H9 (cell line): Measurements from ENCODE around the gene CCDC7. TPM values are rescaled to one million over a fixed set of nuclear protein-coding genes. Genes with fewer than 3 reads are reported as not detected.
"Not testable (repeated sequence)": the region's sequence is repeated elsewhere in the genome, so short reads cannot be mapped to it uniquely, and the experiment has no call there.

ENCODE experiments used
- DNase-seq: peaks from one replicate; pipeline ENCODE4 v3.0.0-alpha.2; 2017
- H2AFZ ChIP-seq: one replicate; pipeline ENCODE4 v1.6.1; 2013; ENCODE audit warnings: mild to moderate bottlenecking, low read length, control low read depth, moderate library complexity
- H2AK5ac ChIP-seq: 2 replicates; pipeline ENCODE4 v1.6.1; 2013; ENCODE audit warnings: low read length, control low read depth, mixed read lengths; ENCODE audit not compliant: insufficient read length
- H2BK120ac ChIP-seq: one replicate; pipeline ENCODE4 v1.6.1; 2013; ENCODE audit warnings: low read depth, mild to moderate bottlenecking, low read length, control low read depth, inconsistent platforms; ENCODE audit not compliant: poor library complexity, severe bottlenecking
- H2BK12ac ChIP-seq: 2 replicates; pipeline ENCODE4 v1.6.1; 2013; ENCODE audit warnings: low read length, control low read depth, mixed read lengths, low read depth; ENCODE audit not compliant: insufficient read length
- H2BK15ac ChIP-seq: 2 replicates; pipeline ENCODE4 v1.6.1; 2013; ENCODE audit warnings: low read depth, low read length, control low read depth
- H2BK20ac ChIP-seq: one replicate; pipeline ENCODE4 v1.6.1; 2013; ENCODE audit warnings: low read depth, mild to moderate bottlenecking, low read length, control low read depth, inconsistent platforms; ENCODE audit not compliant: poor library complexity, severe bottlenecking
- H2BK5ac ChIP-seq: 2 replicates; pipeline ENCODE4 v1.6.1; 2013; ENCODE audit warnings: low read length, control low read depth, mixed read lengths; ENCODE audit not compliant: insufficient read length
- H3K14ac ChIP-seq: 2 replicates; pipeline ENCODE4 v1.6.1; 2013; ENCODE audit warnings: low read length, control low read depth; ENCODE audit not compliant: insufficient read depth
- H3K18ac ChIP-seq: 2 replicates; pipeline ENCODE4 v1.6.1; 2013; ENCODE audit warnings: low read depth, mild to moderate bottlenecking, mixed read lengths, low read length, control low read depth; ENCODE audit not compliant: insufficient read length
- H3K23ac ChIP-seq: 2 replicates; pipeline ENCODE4 v1.6.1; 2013; ENCODE audit warnings: low read length, control low read depth, mixed read lengths, low read depth; ENCODE audit not compliant: insufficient read length
- H3K23me2 ChIP-seq: 2 replicates; pipeline ENCODE4 v1.6.1; 2013; ENCODE audit warnings: low read depth, mild to moderate bottlenecking, mixed read lengths, low read length, control low read depth; ENCODE audit not compliant: insufficient read length, poor library complexity, severe bottlenecking
- H3K27ac ChIP-seq: 2 replicates; pipeline ENCODE4 v1.5.1; 2013; ENCODE audit warnings: low read length, control low read depth, mixed read lengths, low read depth; ENCODE audit not compliant: insufficient read length
- H3K27me3 ChIP-seq: 2 replicates; pipeline ENCODE4 v1.6.1; 2013; ENCODE audit warnings: low read length, control low read depth, inconsistent platforms; ENCODE audit not compliant: insufficient read depth
- H3K4ac ChIP-seq: 2 replicates; pipeline ENCODE4 v1.6.1; 2013; ENCODE audit warnings: low read depth, mild to moderate bottlenecking, control low read depth, inconsistent platforms, low read length, moderate library complexity
- H3K4me1 ChIP-seq: 2 replicates; pipeline ENCODE4 v1.6.1; 2013; ENCODE audit warnings: low read length, control low read depth, inconsistent platforms; ENCODE audit not compliant: insufficient read depth
- H3K4me2 ChIP-seq: 2 replicates; pipeline ENCODE4 v1.6.1; 2013; ENCODE audit warnings: low read length, control low read depth, mixed read lengths; ENCODE audit not compliant: insufficient read length, insufficient read depth
- H3K56ac ChIP-seq: 2 replicates; pipeline ENCODE4 v1.6.1; 2013; ENCODE audit warnings: low read depth, mild to moderate bottlenecking, mixed read lengths, low read length, control low read depth; ENCODE audit not compliant: insufficient read length
- H3K79me1 ChIP-seq: 2 replicates; pipeline ENCODE4 v1.6.1; 2013; ENCODE audit warnings: low read depth, mild to moderate bottlenecking, moderate library complexity, low read length, control low read depth, inconsistent platforms; ENCODE audit not compliant: insufficient read depth, poor library complexity, severe bottlenecking
- H3K79me2 ChIP-seq: 2 replicates; pipeline ENCODE4 v1.6.1; 2013; ENCODE audit warnings: low read length, control low read depth, inconsistent platforms; ENCODE audit not compliant: insufficient read depth
- H3K9ac ChIP-seq: 2 replicates; pipeline ENCODE4 v1.6.1; 2013; ENCODE audit warnings: low read length, control low read depth, mixed read lengths; ENCODE audit not compliant: insufficient read length; ENCODE audit errors: extremely low read depth
- H3K9me3 ChIP-seq: one replicate; pipeline ENCODE4 v1.6.1; 2013; ENCODE audit warnings: low read depth, low read length, inconsistent platforms; ENCODE audit not compliant: control insufficient read depth
- H3T11ph ChIP-seq: one replicate; pipeline ENCODE4 v1.6.1; 2013; ENCODE audit warnings: mild to moderate bottlenecking, low read length, control low read depth, inconsistent platforms
- H4K20me1 ChIP-seq: one replicate; pipeline ENCODE4 v1.6.1; 2013; ENCODE audit not compliant: control insufficient read depth, insufficient read length, insufficient read depth
- H4K5ac ChIP-seq: 2 replicates; pipeline ENCODE4 v1.6.1; 2013; ENCODE audit warnings: low read depth, mild to moderate bottlenecking, mixed read lengths, low read length, control low read depth; ENCODE audit not compliant: insufficient read length
- H4K8ac ChIP-seq: replicated peaks from 2 replicates; pipeline ENCODE4 v1.6.1; 2013; ENCODE audit warnings: low read length, control low read depth, mixed read lengths, low read depth; ENCODE audit not compliant: insufficient read length
- H4K91ac ChIP-seq: 2 replicates; pipeline ENCODE4 v1.6.1; 2013; ENCODE audit warnings: low read depth, mild to moderate bottlenecking, moderate library complexity, mixed read lengths, low read length, control low read depth; ENCODE audit not compliant: insufficient read length
- H3K27ac Mint-ChIP-seq, 3 experiments: 2 replicates in 2 of 3; 3 replicates in 1 of 3; pipeline ENCODE4 v1.8.0; 2020 to 2021; ENCODE audit warnings: mixed read lengths in 3 of 3, mild to moderate bottlenecking in 1 of 3, moderate library complexity in 1 of 3
- H3K27me3 Mint-ChIP-seq: 2 replicates; pipeline ENCODE4 v1.8.0; 2021; ENCODE audit warnings: low read depth, mild to moderate bottlenecking, moderate library complexity, mixed read lengths
- H3K36me3 Mint-ChIP-seq, 3 experiments: 2 replicates in 2 of 3; 3 replicates in 1 of 3; pipeline ENCODE4 v1.8.0; 2020 to 2021; ENCODE audit warnings: low read depth in 3 of 3, mixed read lengths in 3 of 3; ENCODE audit not compliant: insufficient read depth in 1 of 3
- H3K4me1 Mint-ChIP-seq, 2 experiments: 2 replicates each; pipeline ENCODE4 v1.8.0; 2020; ENCODE audit warnings: mixed read lengths in 2 of 2
- H3K4me3 Mint-ChIP-seq, 2 experiments: 2 replicates in 1 of 2; 3 replicates in 1 of 2; pipeline ENCODE4 v1.8.0; 2020 to 2021; ENCODE audit warnings: mild to moderate bottlenecking in 2 of 2, mixed read lengths in 2 of 2, moderate library complexity in 1 of 2
- H3K9me3 Mint-ChIP-seq, 2 experiments: 2 replicates in 1 of 2; 3 replicates in 1 of 2; pipeline ENCODE4 v1.8.0; 2020; ENCODE audit warnings: mild to moderate bottlenecking in 2 of 2, mixed read lengths in 2 of 2, moderate library complexity in 1 of 2
- WGBS: extraction: QIAGEN DNeasy Blood & Tissue Kit; methylation state at CpG from one replicate; pipeline ENCODE4 v1.1.7; 2013; ENCODE audit warnings: missing lambda C conversion rate, low lambda C conversion rate, mixed read lengths; ENCODE audit not compliant: insufficient read length; ENCODE audit errors: extremely low coverage; 5-methylcytosine and 5-hydroxymethylcytosine counted together
- total RNA-seq: library from RNA; stranded (reverse); gene quantifications from 2 replicates; pipeline ENCODE4 v1.2.1, GENCODE V29; 2021
- TF ChIP-seq, protein P1 (sequence below): fragments of 200-600 bp; sonication (generic); conservative IDR thresholded peaks from 3 replicates; pipeline ENCODE4 v1.8.0; 2021; ENCODE audit warnings: antibody characterized with exemption, mild to moderate bottlenecking

Gene CCDC7
- total RNA-seq, 1 experiment from 2014 or later, result 1.6 TPM

DNA sequence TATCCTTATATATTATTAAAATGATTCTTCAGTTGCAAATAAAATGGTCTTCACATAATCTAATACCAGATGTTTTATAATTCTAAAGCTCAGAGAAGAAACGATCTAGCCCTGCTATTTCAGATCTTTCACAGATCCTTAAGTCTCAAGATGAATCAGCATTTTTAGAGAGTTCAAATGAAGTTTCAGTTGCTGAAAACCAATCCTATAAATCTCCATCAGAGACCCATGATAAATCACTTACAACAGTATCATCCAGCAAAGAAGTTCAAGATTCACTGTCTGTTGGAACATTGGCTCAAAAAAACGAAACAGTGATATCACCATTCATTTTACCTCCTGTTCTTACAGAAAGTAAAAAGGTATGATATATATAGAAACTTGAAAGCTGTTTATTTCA, 137.0 kb downstream of the CCDC7 start:
- no peaks in the 10 kb centered on the region for H3K27me3 Mint-ChIP-seq
- no peaks in the 10 kb centered on the region for H3K9me3 ChIP-seq
- no peak overlapping the region for H2AK5ac ChIP-seq
- no peak overlapping the region for H4K91ac ChIP-seq
- no peak overlapping the region for H3K14ac ChIP-seq
- no peak overlapping the region for H2BK20ac ChIP-seq
- no peak overlapping the region for H3K4me2 ChIP-seq
- TF ChIP-seq, protein P1, sequence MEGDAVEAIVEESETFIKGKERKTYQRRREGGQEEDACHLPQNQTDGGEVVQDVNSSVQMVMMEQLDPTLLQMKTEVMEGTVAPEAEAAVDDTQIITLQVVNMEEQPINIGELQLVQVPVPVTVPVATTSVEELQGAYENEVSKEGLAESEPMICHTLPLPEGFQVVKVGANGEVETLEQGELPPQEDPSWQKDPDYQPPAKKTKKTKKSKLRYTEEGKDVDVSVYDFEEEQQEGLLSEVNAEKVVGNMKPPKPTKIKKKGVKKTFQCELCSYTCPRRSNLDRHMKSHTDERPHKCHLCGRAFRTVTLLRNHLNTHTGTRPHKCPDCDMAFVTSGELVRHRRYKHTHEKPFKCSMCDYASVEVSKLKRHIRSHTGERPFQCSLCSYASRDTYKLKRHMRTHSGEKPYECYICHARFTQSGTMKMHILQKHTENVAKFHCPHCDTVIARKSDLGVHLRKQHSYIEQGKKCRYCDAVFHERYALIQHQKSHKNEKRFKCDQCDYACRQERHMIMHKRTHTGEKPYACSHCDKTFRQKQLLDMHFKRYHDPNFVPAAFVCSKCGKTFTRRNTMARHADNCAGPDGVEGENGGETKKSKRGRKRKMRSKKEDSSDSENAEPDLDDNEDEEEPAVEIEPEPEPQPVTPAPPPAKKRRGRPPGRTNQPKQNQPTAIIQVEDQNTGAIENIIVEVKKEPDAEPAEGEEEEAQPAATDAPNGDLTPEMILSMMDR, result no peak
- H3K27ac ChIP-seq, result no peak overlapping the region
- peaks cover 8 to 10% of the 10 kb centered on the region in 2 experiments; a peak in 3 of 5 replicates for H3K9me3 Mint-ChIP-seq
- no peak overlapping the region for H3T11ph ChIP-seq
- no peak for DNase-seq
- H2BK15ac ChIP-seq, result no peak overlapping the region
- no peaks in the 10 kb centered on the region for H3K27me3 ChIP-seq
- peaks cover 0 to 5% (median 2%) of the 10 kb centered on the region in 3 experiments; a peak in 3 of 7 replicates for H3K36me3 Mint-ChIP-seq
- H2BK5ac ChIP-seq, result no peak overlapping the region
- H3K18ac ChIP-seq, result no peak overlapping the region
- H3K27ac Mint-ChIP-seq, result peak overlapping the region in 2 of 3 experiments; percentile 27 to 37; a peak in 2 of 7 replicates
- no peaks in the 10 kb centered on the region for H3K4me1 ChIP-seq
- H3K4me1 Mint-ChIP-seq, result no peaks in the 10 kb centered on the region
- no peak overlapping the region for H3K4me3 Mint-ChIP-seq
- H3K9ac ChIP-seq, result no peak overlapping the region
- no peak overlapping the region for H3K23ac ChIP-seq
- no peaks in the 10 kb centered on the region for H3K79me2 ChIP-seq
- no peaks in the 10 kb centered on the region for H3K79me1 ChIP-seq
- H3K4ac ChIP-seq, result no peak overlapping the region
- H3K23me2 ChIP-seq, result no peaks in the 10 kb centered on the region
- H2AFZ ChIP-seq, result no peak overlapping the region
- no peak overlapping the region for H2BK120ac ChIP-seq
- H2BK12ac ChIP-seq, result no peak overlapping the region
- no peak overlapping the region for H4K8ac ChIP-seq
- H4K5ac ChIP-seq, result no peak overlapping the region
- no CpG with 5 or more reads among the region's 2 CpGs for WGBS
- no peak overlapping the region for H3K56ac ChIP-seq
- H4K20me1 ChIP-seq, result no peaks in the 10 kb centered on the region

DNA sequence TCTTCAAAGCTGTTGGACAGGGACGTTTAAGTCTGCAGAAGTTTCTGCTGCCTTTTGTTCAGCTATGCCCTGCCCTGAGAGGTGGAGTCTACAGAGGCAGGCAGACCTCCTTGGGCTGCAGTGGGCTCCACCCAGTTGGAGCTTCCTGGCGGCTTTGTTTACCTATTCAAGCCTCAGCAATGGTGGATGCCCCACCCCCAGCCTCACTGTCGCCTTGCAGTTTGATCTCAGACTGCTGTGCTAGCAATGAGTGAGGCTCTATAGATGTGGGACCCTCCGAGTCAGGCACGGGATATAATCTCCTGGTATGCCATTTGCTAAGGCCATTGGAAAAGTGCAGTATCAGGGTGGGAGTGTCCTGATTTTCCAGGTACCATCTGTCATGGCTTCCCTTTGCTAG, 152.1 kb downstream of the CCDC7 start:
- H3K27me3 ChIP-seq, H2AK5ac ChIP-seq, H3T11ph ChIP-seq, H3K23me2 ChIP-seq, H2AFZ ChIP-seq, H3K4me1 ChIP-seq, H3K23ac ChIP-seq, H4K91ac ChIP-seq, H2BK20ac ChIP-seq, H2BK5ac ChIP-seq, H4K5ac ChIP-seq, H3K9me3 ChIP-seq, H3K4me1 Mint-ChIP-seq, H3K18ac ChIP-seq, DNase-seq, H2BK120ac ChIP-seq, H3K79me1 ChIP-seq, H3K9ac ChIP-seq, H3K56ac ChIP-seq, H3K4me3 Mint-ChIP-seq, H3K4me2 ChIP-seq, H3K79me2 ChIP-seq, H3K27me3 Mint-ChIP-seq, H2BK15ac ChIP-seq, H3K27ac Mint-ChIP-seq, H4K8ac ChIP-seq, H3K27ac ChIP-seq, H2BK12ac ChIP-seq, H3K4ac ChIP-seq, H3K14ac ChIP-seq, H4K20me1 ChIP-seq: not testable (repeated sequence)
- peaks cover 13 to 38% (median 31%) of the 10 kb centered on the region in 3 experiments for H3K36me3 Mint-ChIP-seq
- no CpG with 5 or more reads among the region's 5 CpGs for WGBS
- H3K9me3 Mint-ChIP-seq, result peaks cover 52 to 65% of the 10 kb centered on the region in 2 experiments
